Stimulated activated CD4-positive, alpha-beta T cell treated with anti-CD3 and anti-CD28 coated beads, Interleukin-15, amount 100 ng/mL, for 24 hours (primary cell): ENCODE results near the gene GALR1.

Experiments
- DNase-seq: peaks from one replicate; pipeline ENCODE4 v3.0.0-alpha.2; 2020

GALR1 gene

GRCh38 chr18:77321823-77322805, 72.5 kb downstream of the GALR1 start:
- no peak for DNase-seq

GRCh38 chr18:77323640-77324299, 74.1 kb downstream of the GALR1 start:
- no peak for DNase-seq
